Right ventricle myocardium superior (tissue), 1 donor: ENCODE measurements around the gene FILIP1L. TPM values are rescaled to one million over a fixed set of nuclear protein-coding genes. Genes with fewer than 3 reads are reported as not detected.

ENCODE experiments used
- ATAC-seq: fragments of 200-7000 bp; cut with Tn5 transposase; one replicate; pipeline ENCODE4 v1.9.1; 2020; ENCODE audit warnings: mild to moderate bottlenecking; ENCODE audit not compliant: poor library complexity
- DNase-seq: peaks from one replicate; pipeline ENCODE4 v3.0.0-alpha.2; 2020
- intact Hi-C: fragments of 100-400 bp; cut with DNase I; formaldehyde crosslinking; loops from one replicate; pipeline ENCODE4 v1.11.2; 2022
- long read RNA-seq: library from polyadenylated mRNA; unstranded; transcript quantifications from one replicate; pipeline ENCODE4 v2.0.0, GENCODE V29; 2021
- total RNA-seq: library from RNA; stranded (reverse); fragmentation: NEBNext Ultra II Directional; extraction: Animal tissue kit (Norgen Biotek cat#: 25700); gene quantifications from one replicate; pipeline ENCODE4 v1.2.1, GENCODE V29; 2021
- donor health status: DM: no; HTN: yes; CAD: no; lungs with severe emphysema.

The FILIP1L gene
- total RNA-seq, result 39.3 TPM
- long read RNA-seq, full-length matches to known transcripts, result 53 of 60 reads
- long read RNA-seq, partial matches to known transcripts, result 1 of 60 reads
- long read RNA-seq, other reads (novel, unspliced or antisense), result 6 of 60 reads

GRCh38 chr3:100114413-100115030 lies at the start of gene FILIP1L:
TSS of gene FILIP1L (minus strand) at chr3:100114501.
- peak; percentile 80 for ATAC-seq
- DNase-seq, result peak; percentile 50
- intact Hi-C loops, result no loop called here

DNA sequence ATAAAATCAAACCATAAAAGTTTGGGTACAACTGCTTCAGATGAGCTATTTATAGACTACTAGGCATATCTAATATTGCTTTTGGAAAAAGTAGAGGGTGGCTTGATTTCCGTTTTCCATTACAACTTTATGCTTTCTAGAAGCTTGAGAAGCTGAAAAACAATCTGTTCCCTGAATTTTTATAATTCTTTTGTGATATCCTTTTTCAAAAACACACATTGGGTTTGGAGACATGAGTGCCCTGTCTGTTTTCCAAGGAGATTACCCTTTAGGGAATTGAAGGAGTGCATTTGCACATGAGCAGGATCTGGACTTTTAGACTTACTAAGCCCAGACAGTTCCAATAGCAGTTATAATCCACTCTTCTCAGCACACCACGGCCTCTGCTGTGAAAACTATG lies 49.5 kb upstream of the FILIP1L start:
- DNase-seq, result no peak
- intact Hi-C loops, result no loop called here
- ATAC-seq, result peak; percentile 59

GRCh38 chr3:100160521-100160920 lies 46.2 kb upstream of the FILIP1L start:
- no peak for DNase-seq
- intact Hi-C loops, result no loop called here
- ATAC-seq, result no peak

GRCh38 chr3:100159331-100160153 lies 45.2 kb upstream of the FILIP1L start:
- ATAC-seq (peak; percentile 19), DNase-seq (no peak)
- intact Hi-C loops, result no loop called here

GRCh38 chr3:100158918-100159330 lies 44.6 kb upstream of the FILIP1L start:
- intact Hi-C loops, result no loop called here
- DNase-seq (no peak), ATAC-seq (peak; percentile 92)

DNA sequence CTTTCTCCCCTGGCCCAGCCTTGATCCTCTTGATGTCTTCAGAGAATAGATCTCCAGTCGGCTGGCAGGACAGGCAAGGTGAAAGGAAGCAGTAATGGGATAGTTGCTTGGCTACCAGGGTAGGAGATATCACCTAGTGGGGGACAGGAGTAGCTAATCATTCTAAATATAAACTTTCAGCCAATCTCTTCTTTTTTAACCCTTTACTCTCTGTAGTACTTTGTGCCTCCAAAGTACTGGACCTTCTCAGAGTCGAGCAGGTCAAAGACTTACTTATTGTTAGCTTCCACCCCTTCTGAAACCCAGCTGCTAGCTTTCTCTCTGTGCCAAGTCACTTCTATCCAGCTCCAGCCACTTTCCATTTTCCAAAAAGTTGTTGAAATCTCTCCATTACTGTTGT lies 43.4 kb upstream of the FILIP1L start:
- intact Hi-C loops, result no loop called here
- ATAC-seq (peak; percentile 50), DNase-seq (no peak)

DNA sequence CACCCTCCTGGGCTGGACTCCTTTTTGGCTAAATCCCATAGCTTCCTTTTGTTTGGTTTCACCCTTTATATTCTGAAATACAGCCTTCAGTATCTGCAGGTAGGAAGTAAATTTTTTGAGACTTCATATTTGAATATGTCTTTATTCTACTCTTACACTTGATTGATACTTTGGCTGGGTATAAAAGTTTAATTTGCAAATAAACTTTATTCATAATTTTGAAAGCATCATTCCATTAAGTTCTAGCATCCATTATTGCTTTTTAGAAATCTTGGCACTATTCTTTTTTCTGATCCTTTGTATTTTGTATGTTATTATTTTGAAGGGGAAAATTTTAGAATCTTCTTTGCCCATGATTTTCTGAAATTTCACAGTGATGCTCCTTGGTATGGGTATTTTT lies 41.3 kb upstream of the FILIP1L start:
- DNase-seq, result no peak
- ATAC-seq, result no peak
- intact Hi-C loops, result no loop called here

- ATAC-seq (no peak), DNase-seq (no peak)
- intact Hi-C loops, result no loop called here
Measured at GRCh38 chr3:100155128-100155527, 40.8 kb upstream of the FILIP1L start.

DNA sequence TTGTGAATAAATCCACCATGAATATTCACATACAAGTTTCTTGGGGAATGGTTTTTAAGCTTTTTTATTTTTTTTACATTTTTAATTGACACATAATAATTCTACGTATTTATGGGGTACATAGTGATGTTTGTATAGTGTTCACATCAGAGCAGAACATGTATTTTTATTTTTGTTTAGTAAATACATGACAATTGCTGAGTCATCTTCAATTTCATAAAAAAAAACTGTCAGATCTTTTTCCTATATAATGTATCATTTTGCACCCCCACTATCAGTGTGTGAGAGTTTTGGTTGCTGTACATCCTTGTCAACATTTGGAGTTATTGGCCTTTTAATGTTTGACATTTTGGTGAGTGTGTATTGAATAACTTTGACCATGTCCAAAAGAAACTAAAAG lies 39.9 kb upstream of the FILIP1L start:
- DNase-seq (no peak), ATAC-seq (no peak)
- intact Hi-C loops, result no loop called here

DNA sequence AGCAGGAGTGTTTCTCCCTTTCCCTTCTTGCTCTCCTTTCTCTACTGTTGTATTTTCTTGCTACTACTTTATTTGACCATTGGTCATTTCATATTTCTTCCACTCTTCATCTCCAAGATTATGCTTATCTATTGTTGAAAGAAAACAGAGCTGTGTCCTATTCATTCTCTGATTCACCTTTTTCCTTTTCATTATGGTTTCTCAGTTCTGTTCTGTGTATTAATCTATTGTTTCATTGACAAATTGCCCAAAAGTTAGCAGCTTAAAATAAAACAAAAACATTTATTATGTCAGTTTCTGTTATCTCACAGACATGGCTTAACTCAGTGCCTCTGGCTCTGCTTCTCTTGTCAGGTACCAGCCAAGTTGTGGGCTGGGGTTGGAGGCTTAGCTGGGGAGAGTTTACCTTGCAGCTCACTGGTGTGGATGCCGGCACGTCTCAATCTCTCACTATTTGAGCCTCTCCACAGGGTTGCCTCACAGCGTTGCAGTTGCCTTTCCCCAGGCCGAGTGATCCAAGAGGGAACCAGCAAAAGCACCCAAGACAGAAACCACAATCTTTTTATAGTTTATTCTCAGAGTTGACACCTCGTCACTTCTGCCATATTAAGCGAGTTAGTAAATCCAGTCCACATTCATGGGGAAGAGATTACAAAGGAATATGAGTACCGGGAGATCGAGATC lies 36.9 kb upstream of the FILIP1L start:
- DNase-seq (peak; percentile 41), ATAC-seq (peak; percentile 70)
- intact Hi-C loops, result no loop called here

DNA sequence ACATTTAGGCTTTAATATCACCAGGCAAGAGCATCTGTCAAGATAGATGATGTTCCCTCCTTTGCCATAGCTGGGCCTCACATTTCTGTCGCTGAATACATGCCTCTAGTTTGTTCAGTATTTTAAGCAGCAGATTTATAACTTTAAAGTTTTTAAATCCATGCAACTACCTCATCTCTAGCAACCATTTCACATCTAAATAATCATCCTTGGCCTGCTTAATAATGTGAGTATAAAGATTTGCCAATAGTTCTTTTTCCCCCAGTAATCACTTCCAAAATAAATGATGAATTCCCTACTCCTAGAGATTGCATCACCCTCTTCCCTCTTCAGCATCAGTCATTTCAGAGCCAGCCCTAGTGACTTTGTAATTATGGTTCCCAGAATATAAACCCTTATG lies 36.2 kb upstream of the FILIP1L start:
- intact Hi-C loops, result no loop called here

DNA sequence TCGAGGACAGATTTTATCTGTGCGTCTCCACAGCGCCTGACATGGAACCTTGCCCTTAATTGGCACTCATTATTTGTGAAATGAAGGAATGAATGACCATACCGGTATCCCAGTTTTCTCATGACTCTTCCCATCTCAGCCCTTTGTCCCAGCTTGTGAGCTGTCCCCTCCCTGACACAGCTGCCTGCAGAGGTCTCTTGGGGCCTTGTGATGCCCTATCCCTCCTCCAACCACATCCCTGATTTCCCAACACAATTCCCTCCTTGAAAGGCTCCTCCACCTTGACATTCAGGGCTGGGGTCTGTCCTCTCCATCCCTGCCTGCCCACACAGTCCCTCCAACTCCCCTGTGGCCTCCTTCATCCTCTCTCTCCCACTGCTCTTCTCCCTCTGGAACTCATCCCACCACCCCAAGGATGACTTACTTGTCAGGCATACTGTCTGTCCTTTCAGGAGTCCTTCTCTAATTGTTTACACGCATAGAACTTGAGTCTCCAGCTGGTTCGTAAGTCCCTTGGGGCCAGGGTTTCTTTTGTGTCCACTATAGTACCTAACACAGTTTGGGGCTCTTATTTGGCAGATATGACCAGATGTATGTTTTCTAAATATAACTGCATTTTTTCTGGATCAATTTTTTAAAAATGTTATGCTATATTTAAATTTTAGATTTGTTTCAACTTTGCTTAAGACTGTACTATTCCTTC lies 35.6 kb upstream of the FILIP1L start:
- no peak for DNase-seq
- no peak for ATAC-seq
- intact Hi-C loops, result no loop called here

More for the DNA sequence above, 36.2 kb upstream of the FILIP1L start:
- ATAC-seq (peak; percentile 81), DNase-seq (no peak)

- intact Hi-C loops, result no loop called here
- ATAC-seq, result no peak
- no peak for DNase-seq
Measured at GRCh38 chr3:100149130-100149529, 34.8 kb upstream of the FILIP1L start.

DNA sequence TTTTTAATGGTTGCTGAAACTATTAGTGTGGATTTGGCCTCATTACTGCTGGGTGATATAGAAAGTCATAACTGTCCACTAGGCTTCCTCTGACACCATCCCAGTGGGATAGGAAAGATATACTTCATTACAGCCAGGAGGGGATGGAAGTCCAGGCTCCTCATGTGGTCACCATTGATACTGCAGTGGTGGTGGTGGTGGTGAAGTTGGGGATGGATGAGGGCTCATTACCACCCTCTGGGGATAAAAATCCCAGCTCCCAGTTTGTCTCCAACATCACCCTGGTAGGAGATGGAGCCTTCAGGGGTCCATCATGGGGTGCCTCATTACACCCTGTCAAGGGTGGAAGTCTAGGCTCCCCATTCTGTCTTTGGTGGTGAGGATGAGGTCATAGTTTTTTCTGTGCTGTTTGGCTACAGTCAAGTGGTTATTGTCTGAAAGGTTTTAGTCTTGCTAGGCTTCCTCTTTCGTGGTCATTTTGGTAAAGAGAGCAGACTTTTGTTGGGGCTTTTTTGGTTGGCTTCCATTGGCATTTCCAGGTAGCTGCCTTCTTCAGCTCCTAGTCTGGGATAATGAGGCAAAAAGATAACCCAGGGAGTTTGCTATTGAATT lies 30.1 kb upstream of the FILIP1L start:
- ATAC-seq (no peak), DNase-seq (no peak)
- intact Hi-C loops, result no loop called here

- no peak for ATAC-seq
- intact Hi-C loops, result no loop called here
- no peak for DNase-seq
Measured at GRCh38 chr3:100141586-100141985, 27.3 kb upstream of the FILIP1L start.

- intact Hi-C loops, result no loop called here
- no peak for ATAC-seq
Measured at GRCh38 chr3:100140976-100141375, 26.7 kb upstream of the FILIP1L start.

GRCh38 chr3:100136921-100137320 lies 22.6 kb upstream of the FILIP1L start:
- ATAC-seq, result peak; percentile 94
- no peak for DNase-seq
- intact Hi-C loops, result no loop called here

More at GRCh38 chr3:100140976-100141375, 26.7 kb upstream of the FILIP1L start:
- no peak for DNase-seq

DNA sequence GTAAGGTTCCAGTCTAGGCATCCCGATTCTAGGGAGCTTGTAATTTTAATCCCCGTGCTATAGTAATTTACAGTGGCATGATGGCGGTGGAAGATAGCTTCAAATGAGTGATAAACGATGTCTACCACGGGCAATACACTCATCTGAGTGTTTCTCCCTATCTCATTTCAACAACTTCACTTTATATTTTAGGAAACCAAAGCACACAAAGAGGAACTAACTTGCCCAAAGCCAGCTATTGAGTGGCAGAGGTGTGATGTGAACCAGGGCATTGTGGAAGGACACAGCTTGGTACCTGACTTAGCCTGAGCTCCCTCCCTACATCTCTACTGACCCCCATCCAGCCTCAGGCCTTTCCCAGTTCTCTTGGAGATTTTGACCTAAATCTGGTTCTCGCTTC lies 16.9 kb upstream of the FILIP1L start:
- DNase-seq (no peak), ATAC-seq (no peak)

GRCh38 chr3:100129941-100130340 lies 15.6 kb upstream of the FILIP1L start:
- DNase-seq, result no peak
- intact Hi-C loops, result no loop called here
- ATAC-seq, result no peak

More for the DNA sequence above, 16.9 kb upstream of the FILIP1L start:
- intact Hi-C loops, result no loop called here
